SK-N-SH treated with all-trans-retinoic acid at 6 μM for 48 hours (cell line): ENCODE data around the gene APOB.

ENCODE experiments used
- CSDC2 ChIP-seq: fragments of 250-450 bp; sonication (Bioruptor Pico); IDR thresholded peaks from 2 replicates; pipeline ENCODE4 v1.5.0; 2020; ENCODE audit warnings: mild to moderate bottlenecking, moderate library complexity
- ESRRG ChIP-seq: fragments of 250-450 bp; sonication (Bioruptor Pico); IDR thresholded peaks from 2 replicates; pipeline ENCODE4 v1.6.1; 2021; ENCODE audit warnings: mild to moderate bottlenecking
- GLIS3 ChIP-seq: fragments of 250-450 bp; sonication (Bioruptor Pico); IDR thresholded peaks from 2 replicates; pipeline ENCODE4 v1.5.0; 2020; ENCODE audit warnings: mild to moderate bottlenecking, moderate library complexity
- PATZ1 ChIP-seq: fragments of 250-450 bp; sonication (Bioruptor Pico); IDR thresholded peaks from 2 replicates; pipeline ENCODE4 v1.8.0; 2020; ENCODE audit warnings: mild to moderate bottlenecking, moderate library complexity, borderline replicate concordance
- POU6F1 ChIP-seq: fragments of 250-450 bp; sonication (Bioruptor Pico); IDR thresholded peaks from 2 replicates; pipeline ENCODE4 v1.8.0; 2021; ENCODE audit warnings: low read depth, mild to moderate bottlenecking, moderate library complexity, borderline replicate concordance
- RARB ChIP-seq: fragments of 250-450 bp; sonication (Bioruptor Pico); IDR thresholded peaks from 2 replicates; pipeline ENCODE4 v1.8.0; 2021; ENCODE audit warnings: mild to moderate bottlenecking, moderate library complexity
- TCF4 ChIP-seq: fragments of 250-450 bp; sonication (Bioruptor Pico); IDR thresholded peaks from 2 replicates; pipeline ENCODE4 v1.8.0; 2021; ENCODE audit warnings: mild to moderate bottlenecking, moderate library complexity, borderline replicate concordance
- TOX ChIP-seq: fragments of 250-450 bp; sonication (Bioruptor Pico); IDR thresholded peaks from 2 replicates; pipeline ENCODE4 v1.8.0; 2021; ENCODE audit warnings: mild to moderate bottlenecking, moderate library complexity, borderline replicate concordance
- ZNF565 ChIP-seq: fragments of 450-650 bp; formaldehyde crosslinking; conservative IDR thresholded peaks from 2 replicates; pipeline ENCODE4 v1.5.0; 2020; ENCODE audit warnings: low read depth, mild to moderate bottlenecking, moderate library complexity
- TF ChIP-seq, protein P1 (sequence below): fragments of 250-450 bp; sonication (Bioruptor Pico); IDR thresholded peaks from 2 replicates; pipeline ENCODE4 v1.5.1; 2021; ENCODE audit warnings: mild to moderate bottlenecking, moderate library complexity

GRCh38 chr2:21010813-21011439 lies 32.9 kb downstream of the APOB start:
- TF ChIP-seq, protein P1, sequence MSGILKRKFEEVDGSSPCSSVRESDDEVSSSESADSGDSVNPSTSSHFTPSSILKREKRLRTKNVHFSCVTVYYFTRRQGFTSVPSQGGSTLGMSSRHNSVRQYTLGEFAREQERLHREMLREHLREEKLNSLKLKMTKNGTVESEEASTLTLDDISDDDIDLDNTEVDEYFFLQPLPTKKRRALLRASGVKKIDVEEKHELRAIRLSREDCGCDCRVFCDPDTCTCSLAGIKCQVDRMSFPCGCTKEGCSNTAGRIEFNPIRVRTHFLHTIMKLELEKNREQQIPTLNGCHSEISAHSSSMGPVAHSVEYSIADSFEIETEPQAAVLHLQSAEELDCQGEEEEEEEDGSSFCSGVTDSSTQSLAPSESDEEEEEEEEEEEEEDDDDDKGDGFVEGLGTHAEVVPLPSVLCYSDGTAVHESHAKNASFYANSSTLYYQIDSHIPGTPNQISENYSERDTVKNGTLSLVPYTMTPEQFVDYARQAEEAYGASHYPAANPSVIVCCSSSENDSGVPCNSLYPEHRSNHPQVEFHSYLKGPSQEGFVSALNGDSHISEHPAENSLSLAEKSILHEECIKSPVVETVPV, result no peak
- TF ChIP-seq GLIS3 (CRISPR knock-in tag) (no peak), RARB (no peak), TCF4 (CRISPR knock-in tag) (no peak), ESRRG (no peak), TOX (CRISPR knock-in tag) (no peak), ZNF565 (CRISPR knock-in tag) (no peak), PATZ1 (CRISPR knock-in tag) (no peak), CSDC2 (no peak), POU6F1 (CRISPR knock-in tag) (no peak)
